ENCODE results near the gene LCN9.

LCN9 gene

DNA sequence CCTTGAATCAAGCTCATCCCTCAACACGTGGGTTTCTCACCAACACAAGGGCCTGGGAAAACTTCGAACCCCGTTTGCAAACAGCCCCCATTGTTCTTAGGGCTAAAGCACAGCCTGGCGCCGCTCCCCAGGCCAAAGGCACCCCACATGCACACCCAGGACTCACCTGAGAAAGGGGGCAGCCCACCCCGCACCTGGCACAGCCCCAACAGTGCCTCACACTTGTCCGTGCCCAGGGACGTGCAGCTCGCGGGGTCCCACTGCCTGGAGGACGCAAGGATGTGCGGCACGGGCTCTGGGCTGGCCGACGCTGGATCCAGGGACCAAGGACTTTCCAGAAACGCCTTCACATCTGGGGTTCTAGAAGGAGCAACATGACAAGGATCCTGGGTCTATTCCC lies 33.3 kb downstream of the LCN9 start:
- in situ Hi-C loops (cut with MboI; ENCODE audit: low sequenced_read_pairs): no loop called here

DNA sequence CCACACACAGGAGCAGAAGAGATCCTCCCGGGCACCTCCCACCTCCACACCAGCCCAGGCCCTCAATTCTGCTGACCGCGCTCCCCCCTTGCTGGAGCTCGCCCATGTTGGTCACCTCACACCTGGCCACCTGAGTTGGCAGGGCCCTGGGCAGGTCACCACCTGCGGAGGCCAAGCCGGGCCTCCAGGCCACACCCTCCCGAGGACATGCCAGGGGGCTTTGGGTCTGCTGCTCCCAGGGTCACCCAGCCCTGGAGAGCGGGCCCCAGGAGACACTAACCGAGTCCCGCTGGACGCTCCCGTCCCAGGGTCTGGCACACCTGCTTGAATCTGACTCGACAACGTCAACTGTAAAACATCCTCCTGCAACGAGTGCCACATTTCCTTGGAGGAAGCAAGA lies 34.1 kb downstream of the LCN9 start:
- in situ Hi-C loops (cut with MboI; ENCODE audit: low sequenced_read_pairs): no loop called here

DNA sequence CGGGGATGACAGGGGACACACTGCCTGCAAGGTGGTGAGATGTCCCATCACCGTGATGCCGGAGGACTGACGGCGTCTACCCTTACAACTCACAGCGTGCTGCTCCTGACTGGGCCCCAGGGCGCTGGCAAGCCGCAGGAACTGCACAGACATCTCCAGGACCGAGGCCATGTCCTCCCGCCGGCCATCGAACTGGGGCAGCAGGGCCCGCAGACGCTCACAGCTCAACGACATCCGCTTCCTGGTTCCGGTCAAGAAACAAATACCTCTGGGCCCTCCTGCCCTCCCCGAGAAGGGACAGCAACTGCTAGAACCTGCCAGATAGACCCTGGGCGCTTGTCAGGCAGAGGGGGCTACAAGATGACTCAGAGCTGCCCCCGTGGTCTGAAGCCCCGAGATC lies 35.1 kb downstream of the LCN9 start:
- in situ Hi-C loops (cut with MboI; ENCODE audit: low sequenced_read_pairs): no loop called here

DNA sequence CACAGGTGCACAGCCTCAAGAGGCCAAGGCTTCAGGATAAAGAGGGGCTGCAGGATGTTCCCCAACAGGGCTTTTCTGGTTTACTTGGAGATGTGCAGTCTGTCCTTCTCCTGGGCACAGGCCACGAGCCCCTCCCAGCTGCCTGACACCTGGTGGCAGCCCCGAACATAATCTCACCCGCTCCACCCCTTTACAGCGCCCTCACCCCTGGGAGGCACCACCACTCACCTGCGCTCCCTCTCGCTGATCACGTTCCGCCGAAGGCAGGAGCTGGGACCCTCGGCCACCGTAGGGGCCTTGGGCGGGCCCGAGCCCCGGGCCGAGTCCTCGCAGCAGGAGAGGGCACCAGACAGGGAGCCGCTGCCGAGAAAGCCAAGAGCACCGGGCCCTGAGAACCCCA lies 35.7 kb downstream of the LCN9 start:
- in situ Hi-C loops (cut with MboI; ENCODE audit: low sequenced_read_pairs): no loop called here

DNA sequence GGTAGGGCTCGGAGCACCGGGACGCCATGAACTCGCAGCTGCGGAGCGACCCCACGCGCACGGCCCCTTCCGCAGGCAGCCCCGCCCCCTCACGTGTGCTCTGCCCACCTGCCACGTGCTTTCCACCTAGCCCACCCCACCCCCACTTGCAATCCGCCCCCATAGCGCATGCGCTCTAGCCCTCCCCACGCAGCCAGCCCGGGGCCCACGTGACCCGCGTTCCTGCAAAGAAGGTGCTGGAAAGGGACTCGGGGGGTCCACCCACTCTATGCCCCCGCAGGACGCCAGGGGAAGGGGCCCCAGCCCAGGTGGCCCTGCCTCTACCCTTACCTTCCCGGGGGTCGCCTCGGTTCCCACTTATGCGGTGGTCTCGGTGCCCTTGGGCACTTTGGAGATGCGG lies 36.3 kb downstream of the LCN9 start, which contains the start of gene SOHLH1:
Gene SOHLH1, minus strand, starts transcription at position 42 of the 400 bp plus-strand sequence. Its CDS starts 14 bp downstream, at position 28.
- in situ Hi-C loops (cut with MboI; ENCODE audit: low sequenced_read_pairs): no loop called here

DNA sequence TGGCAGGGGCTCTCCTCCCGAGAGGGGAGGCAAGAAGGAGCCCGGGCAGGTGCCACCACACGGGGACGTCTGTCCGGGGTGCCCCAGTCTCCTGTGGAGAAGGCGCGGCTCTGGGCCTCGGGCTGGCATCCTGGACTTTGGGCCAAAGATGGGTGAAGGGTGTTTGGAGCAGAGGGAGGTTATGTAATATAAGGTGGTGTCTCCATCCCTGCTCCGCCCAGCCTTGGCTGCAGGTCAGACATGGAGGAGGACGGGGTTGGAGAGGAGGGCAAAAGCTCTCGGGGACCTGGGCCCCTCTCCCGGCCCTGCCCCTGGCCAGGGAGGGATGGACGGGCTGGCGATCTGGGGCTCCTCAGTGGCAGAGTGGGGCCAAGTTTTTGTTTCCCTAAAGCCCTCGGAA lies 37.4 kb downstream of the LCN9 start:
- in situ Hi-C loops (cut with MboI; ENCODE audit: low sequenced_read_pairs): no loop called here

- in situ Hi-C loops (cut with MboI; ENCODE audit: low sequenced_read_pairs): no loop called here
These were observed 38.2 kb downstream of the LCN9 start for GRCh38 chr9:135701067-135701958.

- in situ Hi-C loops (cut with MboI; ENCODE audit: low sequenced_read_pairs): no loop called here
These were observed 39.0 kb downstream of the LCN9 start, which contains the start of gene KCNT1 for GRCh38 chr9:135701959-135702721. Gene KCNT1 (plus strand): TSS chr9:135702185. CDS start chr9:135702259, 74 bp downstream.

DNA sequence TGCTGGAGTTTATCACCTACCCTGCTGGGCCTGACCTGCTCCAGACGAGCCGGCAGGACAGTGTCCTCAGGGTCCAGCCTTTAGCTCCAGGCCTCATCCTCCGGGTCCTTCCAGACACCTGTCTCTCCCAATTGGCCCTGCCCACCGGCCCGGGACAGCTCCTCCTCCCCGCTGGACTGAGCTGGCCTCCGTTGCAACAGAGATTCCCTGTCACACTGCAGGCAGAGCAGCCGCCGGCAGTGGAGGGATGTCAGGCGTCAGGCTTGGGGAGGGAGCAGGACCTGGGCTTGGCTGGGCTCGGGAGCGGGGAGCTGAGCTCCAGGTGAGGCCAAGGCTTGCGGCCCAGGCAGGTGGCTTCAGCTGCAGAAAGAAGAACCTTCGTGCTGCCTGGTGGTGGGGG lies 40.6 kb downstream of the LCN9 start:
- in situ Hi-C loops (cut with MboI; ENCODE audit: low sequenced_read_pairs): no loop called here

GRCh38 chr9:135704483-135704882 lies 41.4 kb downstream of the LCN9 start:
- in situ Hi-C loops (cut with MboI; ENCODE audit: low sequenced_read_pairs): no loop called here

DNA sequence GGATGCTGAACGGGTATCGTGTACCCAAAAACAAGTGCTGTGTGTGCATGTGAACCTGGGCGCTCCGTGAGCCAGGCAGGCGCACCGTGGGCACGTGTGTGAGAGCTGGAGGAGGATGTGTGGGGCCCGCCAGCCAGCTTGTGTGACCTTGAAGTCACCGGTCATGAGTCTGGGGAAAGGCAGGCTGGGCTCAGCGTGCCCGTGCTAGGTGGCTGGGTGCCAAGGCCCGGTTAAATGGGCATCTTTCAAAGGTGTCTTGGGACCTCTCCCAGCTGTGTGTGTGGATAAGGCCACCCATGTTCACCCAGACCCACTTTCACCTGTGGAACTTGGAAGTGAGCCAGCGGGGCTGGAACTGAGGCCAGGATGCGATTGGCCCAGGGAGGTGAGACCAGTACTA lies 42.3 kb downstream of the LCN9 start:
- in situ Hi-C loops (cut with MboI; ENCODE audit: low sequenced_read_pairs): no loop called here

GRCh38 chr9:135706288-135706687 lies 43.2 kb downstream of the LCN9 start:
- in situ Hi-C loops (cut with MboI; ENCODE audit: low sequenced_read_pairs): no loop called here

- in situ Hi-C loops (cut with MboI; ENCODE audit: low sequenced_read_pairs): no loop called here
These were observed 44.4 kb downstream of the LCN9 start for GRCh38 chr9:135707252-135708138.

GRCh38 chr9:135708164-135708563 lies 45.1 kb downstream of the LCN9 start:
- in situ Hi-C loops (cut with MboI; ENCODE audit: low sequenced_read_pairs): no loop called here

- in situ Hi-C loops (cut with MboI; ENCODE audit: low sequenced_read_pairs): no loop called here
These were observed 48.3 kb downstream of the LCN9 start for GRCh38 chr9:135711391-135711790.

- in situ Hi-C loops (cut with MboI; ENCODE audit: low sequenced_read_pairs): no loop called here
These were observed 48.8 kb downstream of the LCN9 start for GRCh38 chr9:135711881-135712280.

DNA sequence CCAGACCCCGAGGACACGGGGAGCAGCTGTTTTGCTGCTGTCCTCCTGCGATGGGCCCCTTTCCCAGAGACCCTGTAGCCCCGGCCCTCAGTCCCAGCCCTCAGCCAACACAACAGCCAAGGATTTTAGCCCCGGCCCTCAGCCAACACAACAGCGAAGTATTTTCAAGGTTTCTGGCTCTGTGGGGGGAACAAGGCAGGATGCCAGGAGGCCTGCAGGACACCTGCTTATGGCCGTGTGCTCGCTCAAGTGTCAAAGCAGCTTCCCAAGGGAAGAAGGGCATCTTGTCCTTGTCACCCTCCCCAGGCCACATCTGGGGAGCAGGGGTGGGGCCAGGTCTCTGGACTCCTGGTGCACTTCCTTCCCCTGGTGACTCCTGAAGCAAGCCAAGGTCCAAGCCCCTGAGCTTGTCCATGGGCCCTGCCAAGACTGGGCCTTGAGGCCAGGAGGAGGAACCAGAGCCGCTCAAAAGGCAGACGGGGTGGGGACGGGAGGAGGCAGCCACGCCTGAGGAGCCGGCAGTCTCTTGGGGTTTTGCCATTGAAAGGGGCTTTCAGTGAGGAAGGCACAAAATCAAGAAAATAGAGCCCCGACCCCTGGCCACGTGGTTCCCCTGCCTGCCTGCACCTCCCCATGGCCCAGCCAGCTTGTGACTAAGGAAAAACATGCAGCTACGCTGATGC lies 49.6 kb downstream of the LCN9 start:
- in situ Hi-C loops (cut with MboI; ENCODE audit: low sequenced_read_pairs): no loop called here

DNA sequence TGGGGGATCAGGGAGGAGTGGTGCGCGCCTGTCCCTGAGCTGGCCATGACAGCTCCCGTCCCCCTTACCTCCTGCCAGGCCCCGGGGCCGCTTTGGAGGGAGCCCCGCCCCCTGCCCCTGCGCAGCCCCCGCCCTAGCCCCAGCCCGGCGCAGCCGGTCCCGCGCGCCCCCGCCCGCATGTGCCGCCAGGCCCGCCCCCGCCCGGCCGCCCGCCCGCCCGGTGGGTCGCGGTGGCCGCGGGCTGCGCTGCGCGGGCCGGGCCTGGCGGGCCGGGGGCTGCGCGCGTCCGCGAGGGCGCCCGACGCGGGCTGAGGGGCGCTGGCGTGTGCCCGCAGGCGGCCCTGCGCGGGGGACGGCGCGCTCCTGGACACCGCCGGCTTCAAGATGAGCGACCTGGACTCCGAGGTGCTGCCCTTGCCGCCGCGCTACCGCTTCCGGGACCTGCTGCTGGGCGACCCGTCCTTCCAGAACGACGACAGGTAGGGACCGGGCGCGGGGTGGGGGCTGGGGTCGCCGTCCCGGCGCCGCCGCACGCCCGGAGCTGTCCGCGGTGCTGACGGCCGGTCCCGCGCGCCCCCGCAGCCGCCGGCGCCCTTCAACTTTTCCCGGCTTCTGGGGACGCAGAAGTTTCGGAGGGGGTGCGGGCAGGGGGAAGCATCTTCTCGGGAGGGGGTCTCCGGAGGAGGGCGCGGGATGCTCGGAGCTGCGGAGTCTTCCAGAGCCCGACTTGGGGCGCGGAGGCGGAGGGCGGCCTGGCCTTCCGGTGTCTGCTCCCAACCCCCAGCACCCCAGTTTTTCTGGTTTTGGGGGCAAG lies 51.3 kb downstream of the LCN9 start:
- in situ Hi-C loops (cut with MboI; ENCODE audit: low sequenced_read_pairs): no loop called here

- in situ Hi-C loops (cut with MboI; ENCODE audit: low sequenced_read_pairs): no loop called here
These were observed 52.0 kb downstream of the LCN9 start for GRCh38 chr9:135715056-135715595.
